GM23338 (cell line): ENCODE results near the gene CMTR1. TPM values are rescaled to one million over a fixed set of nuclear protein-coding genes. Genes with fewer than 3 reads are reported as not detected.

ENCODE experiments used
- ATAC-seq: fragments of 200-7000 bp; cut with Tn5 transposase; 3 replicates; pipeline ENCODE4 v1.9.1; 2020
- DNase-seq: peaks from one replicate; pipeline ENCODE4 v3.0.0-alpha.2; 2015; ENCODE audit warnings: low spot score
- H2AFZ ChIP-seq: fragments of 200-600 bp; sonication (generic); 2 replicates; pipeline ENCODE4 v1.8.0; 2016; ENCODE audit warnings: antibody characterized with exemption, mild to moderate bottlenecking, moderate library complexity
- H3F3A ChIP-seq: fragments of 200-600 bp; sonication (generic); replicated peaks from 2 replicates; pipeline ENCODE4 v1.8.0; 2017; ENCODE audit warnings: antibody characterized with exemption, mixed run types, low read depth
- H3K27ac ChIP-seq: fragments of 200-600 bp; sonication (generic); 2 replicates; pipeline ENCODE4 v1.6.1; 2016; ENCODE audit warnings: low read depth
- H3K27me3 ChIP-seq: fragments of 200-600 bp; sonication (generic); 2 replicates; pipeline ENCODE4 v1.8.0; 2016; ENCODE audit warnings: mild to moderate bottlenecking, mixed run types, moderate library complexity; ENCODE audit not compliant: insufficient read depth
- H3K36me3 ChIP-seq: fragments of 200-600 bp; sonication (generic); 2 replicates; pipeline ENCODE4 v1.8.0; 2016; ENCODE audit warnings: mild to moderate bottlenecking; ENCODE audit not compliant: insufficient read depth
- H3K4me1 ChIP-seq: fragments of 200-600 bp; sonication (generic); 2 replicates; pipeline ENCODE4 v1.8.0; 2016; ENCODE audit warnings: mild to moderate bottlenecking, moderate library complexity; ENCODE audit not compliant: insufficient read depth
- H3K4me2 ChIP-seq: fragments of 200-600 bp; sonication (generic); 2 replicates; pipeline ENCODE4 v1.7.1; 2017; ENCODE audit warnings: mixed run types
- H3K4me3 ChIP-seq: fragments of 200-600 bp; sonication (generic); 2 replicates; pipeline ENCODE4 v1.6.1; 2016; ENCODE audit warnings: mixed run types
- H3K79me2 ChIP-seq: fragments of 200-600 bp; sonication (generic); replicated peaks from 2 replicates; pipeline ENCODE4 v1.8.0; 2017; ENCODE audit warnings: mild to moderate bottlenecking; ENCODE audit not compliant: insufficient read depth
- H3K9me2 ChIP-seq: fragments of 200-600 bp; sonication (generic); 2 replicates; pipeline ENCODE4 v1.8.0; 2017; ENCODE audit not compliant: insufficient read depth
- H4K20me1 ChIP-seq: fragments of 200-600 bp; sonication (generic); replicated peaks from 2 replicates; pipeline ENCODE4 v1.8.0; 2017; ENCODE audit warnings: mild to moderate bottlenecking; ENCODE audit not compliant: insufficient read depth
- H3K27ac Mint-ChIP-seq: 2 replicates; pipeline ENCODE4 v1.8.0; 2020; ENCODE audit warnings: inconsistent platforms, mild to moderate bottlenecking, moderate library complexity, mixed read lengths
- H3K27me3 Mint-ChIP-seq: 3 replicates; pipeline ENCODE4 v1.8.0; 2022; ENCODE audit warnings: low read depth, mild to moderate bottlenecking, moderate library complexity, mixed read lengths, inconsistent platforms; ENCODE audit not compliant: insufficient read depth, poor library complexity
- H3K36me3 Mint-ChIP-seq: 3 replicates; pipeline ENCODE4 v1.8.0; 2021; ENCODE audit warnings: low read depth, mild to moderate bottlenecking, inconsistent platforms, moderate library complexity, mixed read lengths
- H3K4me1 Mint-ChIP-seq: 3 replicates; pipeline ENCODE4 v1.8.0; 2020; ENCODE audit warnings: mild to moderate bottlenecking, inconsistent platforms, mixed read lengths
- H3K4me3 Mint-ChIP-seq: 3 replicates; pipeline ENCODE4 v1.8.0; 2021; ENCODE audit warnings: moderate library complexity, mild to moderate bottlenecking, inconsistent platforms, mixed read lengths
- H3K9me3 Mint-ChIP-seq: 3 replicates; pipeline ENCODE4 v1.8.0; 2020; ENCODE audit warnings: moderate library complexity, mild to moderate bottlenecking, inconsistent platforms, mixed read lengths
- CREB1 ChIP-seq: fragments of 250-450 bp; sonication (Bioruptor Pico); IDR thresholded peaks from 2 replicates; pipeline ENCODE4 v1.5.0; 2020; ENCODE audit warnings: low read depth, mild to moderate bottlenecking, moderate library complexity
- EZH2 ChIP-seq: fragments of 200-600 bp; sonication (generic); IDR thresholded peaks from one replicate; pipeline ENCODE4 v1.8.0; 2017; ENCODE audit warnings: antibody characterized with exemption, mild to moderate bottlenecking, low read depth; ENCODE audit not compliant: unreplicated experiment
- EZH2phosphoT487 ChIP-seq: fragments of 200-600 bp; sonication (generic); IDR thresholded peaks from one replicate; pipeline ENCODE4 v1.8.1; 2018; ENCODE audit warnings: antibody characterized with exemption; ENCODE audit not compliant: unreplicated experiment
- JUNB ChIP-seq: IDR thresholded peaks from one replicate; pipeline ENCODE4 v1.6.1; 2016; ENCODE audit warnings: antibody characterized with exemption; ENCODE audit not compliant: unreplicated experiment
- NANOG ChIP-seq: IDR thresholded peaks from 2 replicates; pipeline ENCODE4 v1.6.1; 2016; ENCODE audit warnings: antibody characterized with exemption, borderline replicate concordance
- POLR2AphosphoS5 ChIP-seq: IDR thresholded peaks from 2 replicates; pipeline ENCODE4 v1.6.1; 2016; ENCODE audit warnings: antibody characterized with exemption, low read depth
- STAT1 ChIP-seq: IDR thresholded peaks from one replicate; pipeline ENCODE4 v1.6.1; 2016; ENCODE audit warnings: antibody characterized with exemption; ENCODE audit not compliant: unreplicated experiment
- ZNF114 ChIP-seq: fragments of 250-450 bp; sonication (Bioruptor Pico); IDR thresholded peaks from 2 replicates; pipeline ENCODE4 v1.5.0; 2020; ENCODE audit warnings: mild to moderate bottlenecking, moderate library complexity
- ZNF331 ChIP-seq: fragments of 250-450 bp; sonication (Bioruptor Pico); IDR thresholded peaks from 2 replicates; pipeline ENCODE4 v1.5.0; 2020; ENCODE audit warnings: low read depth, mild to moderate bottlenecking, moderate library complexity
- polyA plus RNA-seq: library from polyadenylated mRNA; unstranded; fragments of >200 nt; fragmentation: Nextera tagmentation; extraction: Ambion mirVana; gene quantifications from 2 replicates; pipeline ENCODE4 v1.2.1, GENCODE V29; 2016
- total RNA-seq: library from RNA; depleted of rRNA; stranded (reverse); fragments of >200 nt; shearing (Covaris generic); gene quantifications from 2 replicates; pipeline ENCODE4 v1.2.3, GENCODE V29; 2014
- TF ChIP-seq, protein P1 (sequence below): IDR thresholded peaks from 2 replicates; pipeline ENCODE4 v1.6.1; 2016; ENCODE audit warnings: antibody characterized with exemption
- TF ChIP-seq, protein P2 (sequence below): IDR thresholded peaks from one replicate; pipeline ENCODE4 v1.6.1; 2018; ENCODE audit warnings: antibody characterized with exemption; ENCODE audit not compliant: unreplicated experiment
- TF ChIP-seq, protein P3 (sequence below), 2 experiments: fragments of 200-600 bp in 1 of 2; sonication (generic) in 1 of 2; conservative IDR thresholded peaks; 2 replicates each; pipeline versions ENCODE4 v1.5.1 to v1.6.1; 2016 to 2017; ENCODE audit warnings: antibody characterized with exemption in 2 of 2, low read depth in 2 of 2, mild to moderate bottlenecking in 2 of 2, moderate library complexity in 1 of 2
- TF ChIP-seq, protein P4 (sequence below): fragments of 250-450 bp; sonication (Bioruptor Pico); IDR thresholded peaks from 2 replicates; pipeline ENCODE4 v1.5.0; 2020; ENCODE audit warnings: mild to moderate bottlenecking, moderate library complexity

The CMTR1 gene
- total and polyA plus RNA-seq, 2 experiments from 2014 or later = 7.3 to 36.4 TPM

DNA sequence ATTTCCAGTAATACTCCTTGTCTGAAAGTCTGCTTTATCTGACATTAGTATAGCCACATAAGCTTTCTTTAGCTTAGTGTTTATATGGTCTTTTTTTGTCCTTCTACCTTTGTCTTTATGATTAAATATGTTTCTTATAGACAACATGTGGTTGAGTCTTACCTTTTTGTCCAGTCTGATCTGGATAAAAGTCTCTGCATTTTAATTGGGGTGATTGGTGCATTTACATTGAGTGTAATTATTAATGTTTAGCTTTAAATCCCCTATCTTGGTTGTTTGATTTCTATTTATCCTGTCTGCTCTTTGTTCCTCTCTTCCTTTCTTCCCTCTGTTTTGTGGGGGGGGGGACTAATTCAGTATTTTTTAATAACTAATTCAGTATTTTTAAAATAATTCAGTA is 34.7 kb downstream of the CMTR1 start:
- Mint-ChIP-seq H3K36me3 (peaks cover 51% of the 10 kb centered on the region), H3K4me3 (no peak overlapping the region), H3K9me3 (no peaks in the 10 kb centered on the region), H3K27ac (no peak overlapping the region), H3K4me1 (no peaks in the 10 kb centered on the region), H3K27me3 (no peaks in the 10 kb centered on the region)
- H3K27me3 ChIP-seq = no peaks in the 10 kb centered on the region
- no peak overlapping the region for H2AFZ ChIP-seq
- peaks cover 6% of the 10 kb centered on the region; the same call in 1 of the 2 replicates for H4K20me1 ChIP-seq
- no peak overlapping the region for H3K4me3 ChIP-seq
- H3K4me2 ChIP-seq = no peak overlapping the region
- ATAC-seq (no peak), DNase-seq (no peak)
- H3K27ac ChIP-seq = no peak overlapping the region
- TF ChIP-seq, protein P1, sequence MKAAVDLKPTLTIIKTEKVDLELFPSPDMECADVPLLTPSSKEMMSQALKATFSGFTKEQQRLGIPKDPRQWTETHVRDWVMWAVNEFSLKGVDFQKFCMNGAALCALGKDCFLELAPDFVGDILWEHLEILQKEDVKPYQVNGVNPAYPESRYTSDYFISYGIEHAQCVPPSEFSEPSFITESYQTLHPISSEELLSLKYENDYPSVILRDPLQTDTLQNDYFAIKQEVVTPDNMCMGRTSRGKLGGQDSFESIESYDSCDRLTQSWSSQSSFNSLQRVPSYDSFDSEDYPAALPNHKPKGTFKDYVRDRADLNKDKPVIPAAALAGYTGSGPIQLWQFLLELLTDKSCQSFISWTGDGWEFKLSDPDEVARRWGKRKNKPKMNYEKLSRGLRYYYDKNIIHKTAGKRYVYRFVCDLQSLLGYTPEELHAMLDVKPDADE = no peak
- TF ChIP-seq CREB1 (no peak), ZNF114 (CRISPR knock-in tag) (no peak), JUNB (no peak), NANOG (no peak), POLR2AphosphoS5 (no peak), ZNF331 (no peak), EZH2 (no peak), STAT1 (no peak), EZH2phosphoT487 (no peak)
- TF ChIP-seq, protein P2, sequence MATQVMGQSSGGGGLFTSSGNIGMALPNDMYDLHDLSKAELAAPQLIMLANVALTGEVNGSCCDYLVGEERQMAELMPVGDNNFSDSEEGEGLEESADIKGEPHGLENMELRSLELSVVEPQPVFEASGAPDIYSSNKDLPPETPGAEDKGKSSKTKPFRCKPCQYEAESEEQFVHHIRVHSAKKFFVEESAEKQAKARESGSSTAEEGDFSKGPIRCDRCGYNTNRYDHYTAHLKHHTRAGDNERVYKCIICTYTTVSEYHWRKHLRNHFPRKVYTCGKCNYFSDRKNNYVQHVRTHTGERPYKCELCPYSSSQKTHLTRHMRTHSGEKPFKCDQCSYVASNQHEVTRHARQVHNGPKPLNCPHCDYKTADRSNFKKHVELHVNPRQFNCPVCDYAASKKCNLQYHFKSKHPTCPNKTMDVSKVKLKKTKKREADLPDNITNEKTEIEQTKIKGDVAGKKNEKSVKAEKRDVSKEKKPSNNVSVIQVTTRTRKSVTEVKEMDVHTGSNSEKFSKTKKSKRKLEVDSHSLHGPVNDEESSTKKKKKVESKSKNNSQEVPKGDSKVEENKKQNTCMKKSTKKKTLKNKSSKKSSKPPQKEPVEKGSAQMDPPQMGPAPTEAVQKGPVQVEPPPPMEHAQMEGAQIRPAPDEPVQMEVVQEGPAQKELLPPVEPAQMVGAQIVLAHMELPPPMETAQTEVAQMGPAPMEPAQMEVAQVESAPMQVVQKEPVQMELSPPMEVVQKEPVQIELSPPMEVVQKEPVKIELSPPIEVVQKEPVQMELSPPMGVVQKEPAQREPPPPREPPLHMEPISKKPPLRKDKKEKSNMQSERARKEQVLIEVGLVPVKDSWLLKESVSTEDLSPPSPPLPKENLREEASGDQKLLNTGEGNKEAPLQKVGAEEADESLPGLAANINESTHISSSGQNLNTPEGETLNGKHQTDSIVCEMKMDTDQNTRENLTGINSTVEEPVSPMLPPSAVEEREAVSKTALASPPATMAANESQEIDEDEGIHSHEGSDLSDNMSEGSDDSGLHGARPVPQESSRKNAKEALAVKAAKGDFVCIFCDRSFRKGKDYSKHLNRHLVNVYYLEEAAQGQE = no peak
- TF ChIP-seq, protein P3, sequence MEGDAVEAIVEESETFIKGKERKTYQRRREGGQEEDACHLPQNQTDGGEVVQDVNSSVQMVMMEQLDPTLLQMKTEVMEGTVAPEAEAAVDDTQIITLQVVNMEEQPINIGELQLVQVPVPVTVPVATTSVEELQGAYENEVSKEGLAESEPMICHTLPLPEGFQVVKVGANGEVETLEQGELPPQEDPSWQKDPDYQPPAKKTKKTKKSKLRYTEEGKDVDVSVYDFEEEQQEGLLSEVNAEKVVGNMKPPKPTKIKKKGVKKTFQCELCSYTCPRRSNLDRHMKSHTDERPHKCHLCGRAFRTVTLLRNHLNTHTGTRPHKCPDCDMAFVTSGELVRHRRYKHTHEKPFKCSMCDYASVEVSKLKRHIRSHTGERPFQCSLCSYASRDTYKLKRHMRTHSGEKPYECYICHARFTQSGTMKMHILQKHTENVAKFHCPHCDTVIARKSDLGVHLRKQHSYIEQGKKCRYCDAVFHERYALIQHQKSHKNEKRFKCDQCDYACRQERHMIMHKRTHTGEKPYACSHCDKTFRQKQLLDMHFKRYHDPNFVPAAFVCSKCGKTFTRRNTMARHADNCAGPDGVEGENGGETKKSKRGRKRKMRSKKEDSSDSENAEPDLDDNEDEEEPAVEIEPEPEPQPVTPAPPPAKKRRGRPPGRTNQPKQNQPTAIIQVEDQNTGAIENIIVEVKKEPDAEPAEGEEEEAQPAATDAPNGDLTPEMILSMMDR (conservative IDR thresholded peaks at IDR 0.05; ENCODE audit: low read depth in 2 of 2) = no peak
- TF ChIP-seq, protein P4, sequence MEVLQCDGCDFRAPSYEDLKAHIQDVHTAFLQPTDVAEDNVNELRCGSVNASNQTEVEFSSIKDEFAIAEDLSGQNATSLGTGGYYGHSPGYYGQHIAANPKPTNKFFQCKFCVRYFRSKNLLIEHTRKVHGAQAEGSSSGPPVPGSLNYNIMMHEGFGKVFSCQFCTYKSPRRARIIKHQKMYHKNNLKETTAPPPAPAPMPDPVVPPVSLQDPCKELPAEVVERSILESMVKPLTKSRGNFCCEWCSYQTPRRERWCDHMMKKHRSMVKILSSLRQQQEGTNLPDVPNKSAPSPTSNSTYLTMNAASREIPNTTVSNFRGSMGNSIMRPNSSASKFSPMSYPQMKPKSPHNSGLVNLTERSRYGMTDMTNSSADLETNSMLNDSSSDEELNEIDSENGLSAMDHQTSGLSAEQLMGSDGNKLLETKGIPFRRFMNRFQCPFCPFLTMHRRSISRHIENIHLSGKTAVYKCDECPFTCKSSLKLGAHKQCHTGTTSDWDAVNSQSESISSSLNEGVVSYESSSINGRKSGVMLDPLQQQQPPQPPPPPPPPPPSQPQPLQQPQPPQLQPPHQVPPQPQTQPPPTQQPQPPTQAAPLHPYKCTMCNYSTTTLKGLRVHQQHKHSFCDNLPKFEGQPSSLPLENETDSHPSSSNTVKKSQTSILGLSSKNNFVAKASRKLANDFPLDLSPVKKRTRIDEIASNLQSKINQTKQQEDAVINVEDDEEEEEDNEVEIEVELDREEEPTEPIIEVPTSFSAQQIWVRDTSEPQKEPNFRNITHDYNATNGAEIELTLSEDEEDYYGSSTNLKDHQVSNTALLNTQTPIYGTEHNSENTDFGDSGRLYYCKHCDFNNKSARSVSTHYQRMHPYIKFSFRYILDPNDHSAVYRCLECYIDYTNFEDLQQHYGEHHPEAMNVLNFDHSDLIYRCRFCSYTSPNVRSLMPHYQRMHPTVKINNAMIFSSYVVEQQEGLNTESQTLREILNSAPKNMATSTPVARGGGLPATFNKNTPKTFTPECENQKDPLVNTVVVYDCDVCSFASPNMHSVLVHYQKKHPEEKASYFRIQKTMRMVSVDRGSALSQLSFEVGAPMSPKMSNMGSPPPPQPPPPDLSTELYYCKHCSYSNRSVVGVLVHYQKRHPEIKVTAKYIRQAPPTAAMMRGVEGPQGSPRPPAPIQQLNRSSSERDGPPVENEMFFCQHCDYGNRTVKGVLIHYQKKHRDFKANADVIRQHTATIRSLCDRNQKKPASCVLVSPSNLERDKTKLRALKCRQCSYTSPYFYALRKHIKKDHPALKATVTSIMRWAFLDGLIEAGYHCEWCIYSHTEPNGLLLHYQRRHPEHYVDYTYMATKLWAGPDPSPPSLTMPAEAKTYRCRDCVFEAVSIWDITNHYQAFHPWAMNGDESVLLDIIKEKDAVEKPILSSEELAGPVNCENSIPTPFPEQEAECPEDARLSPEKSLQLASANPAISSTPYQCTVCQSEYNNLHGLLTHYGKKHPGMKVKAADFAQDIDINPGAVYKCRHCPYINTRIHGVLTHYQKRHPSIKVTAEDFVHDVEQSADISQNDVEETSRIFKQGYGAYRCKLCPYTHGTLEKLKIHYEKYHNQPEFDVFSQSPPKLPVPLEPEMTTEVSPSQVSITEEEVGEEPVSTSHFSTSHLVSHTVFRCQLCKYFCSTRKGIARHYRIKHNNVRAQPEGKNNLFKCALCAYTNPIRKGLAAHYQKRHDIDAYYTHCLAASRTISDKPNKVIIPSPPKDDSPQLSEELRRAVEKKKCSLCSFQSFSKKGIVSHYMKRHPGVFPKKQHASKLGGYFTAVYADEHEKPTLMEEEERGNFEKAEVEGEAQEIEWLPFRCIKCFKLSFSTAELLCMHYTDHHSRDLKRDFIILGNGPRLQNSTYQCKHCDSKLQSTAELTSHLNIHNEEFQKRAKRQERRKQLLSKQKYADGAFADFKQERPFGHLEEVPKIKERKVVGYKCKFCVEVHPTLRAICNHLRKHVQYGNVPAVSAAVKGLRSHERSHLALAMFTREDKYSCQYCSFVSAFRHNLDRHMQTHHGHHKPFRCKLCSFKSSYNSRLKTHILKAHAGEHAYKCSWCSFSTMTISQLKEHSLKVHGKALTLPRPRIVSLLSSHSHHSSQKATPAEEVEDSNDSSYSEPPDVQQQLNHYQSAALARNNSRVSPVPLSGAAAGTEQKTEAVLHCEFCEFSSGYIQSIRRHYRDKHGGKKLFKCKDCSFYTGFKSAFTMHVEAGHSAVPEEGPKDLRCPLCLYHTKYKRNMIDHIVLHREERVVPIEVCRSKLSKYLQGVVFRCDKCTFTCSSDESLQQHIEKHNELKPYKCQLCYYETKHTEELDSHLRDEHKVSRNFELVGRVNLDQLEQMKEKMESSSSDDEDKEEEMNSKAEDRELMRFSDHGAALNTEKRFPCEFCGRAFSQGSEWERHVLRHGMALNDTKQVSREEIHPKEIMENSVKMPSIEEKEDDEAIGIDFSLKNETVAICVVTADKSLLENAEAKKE (CRISPR knock-in tag) = no peak
- no peaks in the 10 kb centered on the region for H3K9me2 ChIP-seq
- H3K79me2 ChIP-seq = no peaks in the 10 kb centered on the region
- H3K4me1 ChIP-seq = no peaks in the 10 kb centered on the region
- no peaks in the 10 kb centered on the region for H3F3A ChIP-seq
- H3K36me3 ChIP-seq = peaks cover 11% of the 10 kb centered on the region; the same call in 1 of the 2 replicates
